HCT116 (cell line): ENCODE measurements around the gene HDAC11. TPM values are rescaled to one million over a fixed set of nuclear protein-coding genes. Genes with fewer than 3 reads are reported as not detected.

Experiments
- ATAC-seq: fragments of 200-7000 bp; cut with Tn5 transposase; 2 replicates; pipeline ENCODE4 v1.9.1; 2020; ENCODE audit warnings: mild to moderate bottlenecking, moderate library complexity
- BruUV-seq: library from RNA; stranded (reverse); fragments of 400-500 nt; replicated peaks from 2 replicates; lab custom pipeline; 2021; lab: Mats Ljungman, UMichigan
- CTCF ChIA-PET: fragments of 300-600 bp; sonication (Branson Sonifier 250); formaldehyde crosslinking; loops from one replicate; lab custom pipeline; 2021; ENCODE audit warnings: antibody characterized with exemption; lab: Charles Lee
- POLR2A ChIA-PET: fragments of 300-600, 350-600 bp; sonication (Branson Sonifier 250); formaldehyde crosslinking; loops from one replicate; lab custom pipeline; 2021; ENCODE audit warnings: antibody characterized with exemption; lab: Charles Lee
- RAD21 ChIA-PET, 2 experiments: fragments of 300-600 bp; sonication (Branson Sonifier 250); formaldehyde crosslinking; loops; one replicate each; lab custom pipeline; 2023; ENCODE audit warnings: low total read pairs in 2 of 2; ENCODE audit not compliant: uncharacterized antibody in 2 of 2, unreplicated experiment in 2 of 2, low non-redundant PET in 1 of 2; lab: Charles Lee
- DNase-seq: peaks from one replicate; pipeline ENCODE4 v3.0.0-alpha.2; 2010; ENCODE audit warnings: low read depth, low spot score
- H2AFZ ChIP-seq: fragments of 200-600 bp; shearing (Covaris generic), sonication (generic); 2 replicates; pipeline ENCODE4 v1.6.1; 2017; ENCODE audit warnings: low read depth, mixed run types, mixed read lengths, antibody characterized with exemption, low read length; ENCODE audit not compliant: poor library complexity, severe bottlenecking
- H3K27ac ChIP-seq: 2 replicates; pipeline ENCODE4 v1.5.1; 2012; ENCODE audit warnings: low read depth, low read length
- H3K27me3 ChIP-seq: fragments of 200-600 bp; sonication (generic); 2 replicates; pipeline ENCODE4 v1.6.1; 2016; ENCODE audit warnings: mixed run types, low read length, mixed read lengths; ENCODE audit not compliant: insufficient read depth
- H3K36me3 ChIP-seq, 2 experiments: fragments of 200-500 bp in 1 of 2; fragments of 200-600 bp in 1 of 2; sonication (Bioruptor generic) in 1 of 2; sonication (generic) in 1 of 2; 2 replicates each; pipeline versions ENCODE4 v1.5.1 to v1.6.1; 2014 to 2016; ENCODE audit warnings: low read length in 2 of 2, inconsistent platforms in 1 of 2, mixed read lengths in 1 of 2, mixed run types in 1 of 2; ENCODE audit not compliant: insufficient read depth in 2 of 2, control insufficient read depth in 1 of 2
- H3K4me1 ChIP-seq, 2 experiments: fragments of 200-600 bp in 1 of 2; sonication (generic) in 1 of 2; 2 replicates each; pipeline versions ENCODE4 v1.5.1 to v1.6.1; 2012 to 2017; ENCODE audit warnings: low read length in 2 of 2, inconsistent platforms in 1 of 2, mild to moderate bottlenecking in 1 of 2, mixed read lengths in 1 of 2, mixed run types in 1 of 2, moderate library complexity in 1 of 2; ENCODE audit not compliant: insufficient read depth in 2 of 2, control insufficient read depth in 1 of 2
- H3K4me2 ChIP-seq: fragments of 200-600 bp; sonication (generic); 2 replicates; pipeline ENCODE4 v1.6.1; 2017; ENCODE audit warnings: mixed run types, low read length, mixed read lengths
- H3K4me3 ChIP-seq, 2 experiments: fragments of 200-600 bp in 1 of 2; sonication (generic) in 1 of 2; replicated peaks in 1 of 2; 2 replicates each; pipeline ENCODE4 v1.5.1; 2011 to 2016; ENCODE audit warnings: low read length in 2 of 2, control low read depth in 1 of 2, low read depth in 1 of 2, mild to moderate bottlenecking in 1 of 2, mixed read lengths in 1 of 2, mixed run types in 1 of 2
- H3K79me2 ChIP-seq: fragments of 200-600 bp; sonication (generic); 2 replicates; pipeline ENCODE4 v1.6.1; 2017; ENCODE audit warnings: mild to moderate bottlenecking, mixed run types, low read length, moderate library complexity, mixed read lengths; ENCODE audit not compliant: insufficient read depth
- H3K9ac ChIP-seq: fragments of 200-600 bp; sonication (generic); 2 replicates; pipeline ENCODE4 v1.6.1; 2016; ENCODE audit warnings: low read length, mixed read lengths
- H3K9me2 ChIP-seq: fragments of 200-600 bp; sonication (generic), shearing (Covaris generic); 2 replicates; pipeline ENCODE4 v1.6.1; 2017; ENCODE audit warnings: mixed run types, mild to moderate bottlenecking, moderate library complexity; ENCODE audit not compliant: insufficient read depth
- H3K9me3 ChIP-seq, 2 experiments: fragments of 200-500 bp in 1 of 2; fragments of 200-600 bp in 1 of 2; sonication (Bioruptor generic) in 1 of 2; sonication (generic) in 1 of 2; 2 replicates each; pipeline ENCODE4 v1.6.1; 2014 to 2017; ENCODE audit warnings: low read length in 2 of 2, mixed read lengths in 2 of 2, inconsistent platforms in 1 of 2, low read depth in 1 of 2, mild to moderate bottlenecking in 1 of 2, mixed run types in 1 of 2, moderate library complexity in 1 of 2; ENCODE audit not compliant: control insufficient read depth in 1 of 2, insufficient read depth in 1 of 2
- H4K20me1 ChIP-seq: fragments of 200-600 bp; sonication (generic), shearing (Covaris generic); 2 replicates; pipeline ENCODE4 v1.6.1; 2017; ENCODE audit warnings: mixed run types, mild to moderate bottlenecking, moderate library complexity; ENCODE audit not compliant: insufficient read depth
- CBX3 ChIP-seq: IDR thresholded peaks from 2 replicates; pipeline ENCODE4 v1.6.1; 2012; ENCODE audit warnings: low read depth
- CEBPB ChIP-seq: IDR thresholded peaks from 2 replicates; pipeline ENCODE4 v1.6.1; 2012; ENCODE audit warnings: low read depth
- CTCF ChIP-seq, 3 experiments: fragments of 200-600 bp in 1 of 3; sonication (generic) in 1 of 3; IDR thresholded peaks in 2 of 3; conservative IDR thresholded peaks in 1 of 3; 2 replicates each; pipeline ENCODE4 v1.5.1; 2012 to 2017; ENCODE audit warnings: low read depth in 2 of 3, low read length in 2 of 3, antibody characterized with exemption in 1 of 3, borderline replicate concordance in 1 of 3, control low read depth in 1 of 3, mild to moderate bottlenecking in 1 of 3, mixed read lengths in 1 of 3, mixed run types in 1 of 3, moderate library complexity in 1 of 3; ENCODE audit not compliant: insufficient read depth in 1 of 3
- EGR1 ChIP-seq: IDR thresholded peaks from 2 replicates; pipeline ENCODE4 v1.6.1; 2012; ENCODE audit warnings: low read depth
- ELF1 ChIP-seq: IDR thresholded peaks from 2 replicates; pipeline ENCODE4 v1.6.1; 2012; ENCODE audit warnings: low read depth, borderline replicate concordance
- EZH2 ChIP-seq: fragments of 200-600 bp; sonication (generic); IDR thresholded peaks from 2 replicates; pipeline ENCODE4 v1.6.1; 2017; ENCODE audit warnings: antibody characterized with exemption, mixed run types
- FOSL1 ChIP-seq: IDR thresholded peaks from 2 replicates; pipeline ENCODE4 v1.6.1; 2012; ENCODE audit warnings: low read depth
- JUND ChIP-seq: IDR thresholded peaks from 2 replicates; pipeline ENCODE4 v1.6.1; 2012
- MAX ChIP-seq: IDR thresholded peaks from 2 replicates; pipeline ENCODE4 v1.6.1; 2012
- POLR2A ChIP-seq: IDR thresholded peaks from 2 replicates; pipeline ENCODE4 v1.7.0; 2011; ENCODE audit warnings: borderline replicate concordance; ENCODE audit not compliant: insufficient read depth, insufficient read length; ENCODE audit errors: extremely low read depth
- REST ChIP-seq: IDR thresholded peaks from 2 replicates; pipeline ENCODE4 v1.6.1; 2012; ENCODE audit warnings: low read depth
- SIN3A ChIP-seq: IDR thresholded peaks from 2 replicates; pipeline ENCODE4 v1.6.1; 2012; ENCODE audit warnings: low read depth
- SP1 ChIP-seq: IDR thresholded peaks from 2 replicates; pipeline ENCODE4 v1.6.1; 2012; ENCODE audit warnings: low read depth
- TCF7L2 ChIP-seq: IDR thresholded peaks from 2 replicates; pipeline ENCODE4 v1.7.0; 2011; ENCODE audit warnings: borderline replicate concordance, inconsistent platforms; ENCODE audit not compliant: insufficient read depth, insufficient read length; ENCODE audit errors: extremely low read depth
- ZBTB33 ChIP-seq: IDR thresholded peaks from 2 replicates; pipeline ENCODE4 v1.6.1; 2011; ENCODE audit warnings: mild to moderate bottlenecking, low read length, moderate library complexity; ENCODE audit not compliant: insufficient replicate concordance; ENCODE audit errors: extremely low read depth
- ZFX ChIP-seq: fragments of 450-650 bp; IDR thresholded peaks from 2 replicates; pipeline ENCODE4 v1.6.1; 2017
- ZNF274 ChIP-seq: fragments of 200-500 bp; sonication (Bioruptor generic); IDR thresholded peaks from 2 replicates; pipeline ENCODE4 v1.6.1; 2014; ENCODE audit warnings: mild to moderate bottlenecking, low read depth, low read length, inconsistent platforms
- intact Hi-C: fragments of 100-400 bp; cut with micrococcal nuclease; formaldehyde crosslinking; loops from 2 replicates; pipeline ENCODE4 v1.10.0; 2022
- total RNA-seq: library from RNA; stranded (reverse); gene quantifications from one replicate; pipeline ENCODE4 v1.2.1, GENCODE V29; 2021; ENCODE audit not compliant: unreplicated experiment

HDAC11 gene
- total RNA-seq, 1 experiment from 2014 or later: 16.1 TPM

GRCh38 chr3:13506239-13506638 lies 26.1 kb downstream of the HDAC11 start:
- intact Hi-C loops: no loop called here
- RAD21 ChIA-PET: no interaction called here
- no peaks in the 10 kb centered on the region for H3K36me3 ChIP-seq
- POLR2A ChIA-PET: no interaction called here
- DNase-seq: no peak
- no peak for TF ChIP-seq EGR1
- no peak for TF ChIP-seq FOSL1
- no peak for TF ChIP-seq TCF7L2
- no peak for TF ChIP-seq SP1
- no peak for TF ChIP-seq EZH2
- no peak for TF ChIP-seq POLR2A
- TF ChIP-seq CTCF (IDR thresholded peaks at IDR 0.05 in 2 of 3, conservative IDR thresholded peaks at IDR 0.05 in 1 of 3; ENCODE audit: borderline replicate concordance in 1 of 3, insufficient read depth in 1 of 3, low read depth in 2 of 3, low read length in 2 of 3): no peak
- TF ChIP-seq ZFX: no peak
- no peak for TF ChIP-seq ZBTB33
- no peak for TF ChIP-seq CBX3
- TF ChIP-seq ZNF274: no peak
- TF ChIP-seq JUND: no peak
- TF ChIP-seq ELF1: no peak
- TF ChIP-seq SIN3A: no peak
- no peak for TF ChIP-seq CEBPB
- TF ChIP-seq MAX: no peak
- no peak for TF ChIP-seq REST
- TF ChIP-seq, all 23 proteins: peak for 0
- Histone ChIP-seq H3K4me1 (peaks cover 6% of the 10 kb centered on the region in 2 experiments; a peak in 2 of 4 replicates), H3K9me3 (no peaks in the 10 kb centered on the region), H3K4me3 (no peak overlapping the region), H3K27ac (no peak overlapping the region), H2AFZ (no peak overlapping the region), H3K9me2 (no peaks in the 10 kb centered on the region), H3K4me2 (no peak overlapping the region), H3K27me3 (no peaks in the 10 kb centered on the region), H3K9ac (no peak overlapping the region), H4K20me1 (no peaks in the 10 kb centered on the region), H3K79me2 (no peaks in the 10 kb centered on the region)
- no peak for ATAC-seq
- BruUV-seq: no TSS peak
- CTCF ChIA-PET: interaction anchor here (1.3 kb wide), 1 partner anchor 142 kb away, joined by 4 read pairs; no protein-coding TSS in a partner anchor
